IMR-90 (cell line): ENCODE measurements around the gene ZNF771. TPM values are rescaled to one million over a fixed set of nuclear protein-coding genes. Genes with fewer than 3 reads are reported as not detected.

ENCODE experiments used
- ATAC-seq: fragments of 200-7000 bp; cut with Tn5 transposase; 2 replicates; pipeline ENCODE4 v1.9.1; 2020; ENCODE audit warnings: low read depth, mild to moderate bottlenecking, moderate library complexity
- BruUV-seq: library from RNA; stranded (reverse); fragments of 400-500 nt; replicated peaks from 2 replicates; lab custom pipeline; 2021; lab: Mats Ljungman, UMichigan
- CTCF ChIA-PET: fragments of 300-600 bp; formaldehyde crosslinking; extraction: SDS; loops from one replicate; lab custom pipeline; 2021; ENCODE audit warnings: antibody characterized with exemption; lab: Yijun Ruan, JAX
- POLR2A ChIA-PET: fragments of 300-600 bp; sonication (Branson Sonifier 250); formaldehyde crosslinking; loops from one replicate; lab custom pipeline; 2022; ENCODE audit warnings: antibody characterized with exemption; ENCODE audit not compliant: unreplicated experiment; lab: Charles Lee
- DNase-seq: peaks from one replicate; pipeline ENCODE4 v3.0.0; 2013
- H2AFZ ChIP-seq: replicated peaks from 2 replicates; pipeline ENCODE3; 2013; ENCODE audit warnings: low read length, mild to moderate bottlenecking; ENCODE audit not compliant: poor library complexity
- H2AK5ac ChIP-seq: 2 replicates; pipeline ENCODE4 v1.6.1; 2013; ENCODE audit warnings: low read depth, low read length, inconsistent platforms
- H2AK9ac ChIP-seq: replicated peaks from 2 replicates; pipeline ENCODE3; 2013; ENCODE audit warnings: mild to moderate bottlenecking, low read depth, low read length, moderate library complexity; ENCODE audit not compliant: poor library complexity
- H2BK120ac ChIP-seq: 2 replicates; pipeline ENCODE4 v1.6.1; 2013; ENCODE audit warnings: low read depth, low read length, inconsistent platforms
- H2BK15ac ChIP-seq: 3 replicates; pipeline ENCODE4 v1.6.1; 2013; ENCODE audit warnings: low read depth, low read length, inconsistent platforms
- H2BK20ac ChIP-seq: 2 replicates; pipeline ENCODE4 v1.6.1; 2013; ENCODE audit warnings: low read depth, mild to moderate bottlenecking, inconsistent platforms, low read length, moderate library complexity
- H2BK5ac ChIP-seq: 2 replicates; pipeline ENCODE4 v1.6.1; 2013; ENCODE audit warnings: mild to moderate bottlenecking, low read depth, low read length, inconsistent platforms; ENCODE audit not compliant: poor library complexity, severe bottlenecking
- H3K14ac ChIP-seq: replicated peaks from 2 replicates; pipeline ENCODE4 v1.6.1; 2013; ENCODE audit warnings: low read depth, low read length, inconsistent platforms
- H3K18ac ChIP-seq: 2 replicates; pipeline ENCODE4 v1.6.1; 2013; ENCODE audit warnings: low read depth, low read length, control low read depth
- H3K23ac ChIP-seq: 2 replicates; pipeline ENCODE4 v1.6.1; 2013; ENCODE audit warnings: low read depth, low read length, inconsistent platforms
- H3K27ac ChIP-seq: 2 replicates; pipeline ENCODE4 v1.5.1; 2013; ENCODE audit warnings: mild to moderate bottlenecking, control low read depth, low read length; ENCODE audit not compliant: insufficient read depth
- H3K27me3 ChIP-seq: 2 replicates; pipeline ENCODE4 v1.6.1; 2013; ENCODE audit warnings: low read length; ENCODE audit not compliant: control insufficient read depth, insufficient read depth
- H3K36me3 ChIP-seq: 2 replicates; pipeline ENCODE4 v1.6.1; 2013; ENCODE audit warnings: low read length, mixed read lengths; ENCODE audit not compliant: control insufficient read depth, insufficient read depth
- H3K4ac ChIP-seq: 2 replicates; pipeline ENCODE4 v1.6.1; 2013; ENCODE audit warnings: low read depth, low read length, inconsistent platforms
- H3K4me1 ChIP-seq: 2 replicates; pipeline ENCODE4 v1.6.1; 2013; ENCODE audit warnings: low read length, mixed read lengths; ENCODE audit not compliant: control insufficient read depth, insufficient read depth
- H3K4me2 ChIP-seq: 2 replicates; pipeline ENCODE4 v1.6.1; 2013; ENCODE audit warnings: low read depth, mild to moderate bottlenecking, control low read depth, low read length, moderate library complexity
- H3K4me3 ChIP-seq: 2 replicates; pipeline ENCODE4 v1.5.1; 2013; ENCODE audit warnings: low read depth, mild to moderate bottlenecking, control low read depth, low read length, moderate library complexity; ENCODE audit not compliant: insufficient read depth
- H3K56ac ChIP-seq: 2 replicates; pipeline ENCODE4 v1.6.1; 2013; ENCODE audit warnings: low read length, inconsistent platforms; ENCODE audit not compliant: insufficient read depth; ENCODE audit errors: extremely low read depth
- H3K79me1 ChIP-seq, 2 experiments: 2 replicates each; pipeline ENCODE4 v1.6.1; 2013; ENCODE audit warnings: low read length in 2 of 2, inconsistent platforms in 1 of 2, low read depth in 1 of 2
- H3K9ac ChIP-seq: 2 replicates; pipeline ENCODE4 v1.6.1; 2013; ENCODE audit warnings: low read depth, low read length, control low read depth
- H3K9me1 ChIP-seq: 2 replicates; pipeline ENCODE4 v1.6.1; 2013; ENCODE audit warnings: low read length, inconsistent platforms; ENCODE audit not compliant: insufficient read depth
- H3K9me3 ChIP-seq: 2 replicates; pipeline ENCODE4 v1.6.1; 2013; ENCODE audit warnings: low read length; ENCODE audit not compliant: control insufficient read depth, insufficient read depth
- H4K20me1 ChIP-seq: 2 replicates; pipeline ENCODE4 v1.6.1; 2013; ENCODE audit warnings: low read length, inconsistent platforms; ENCODE audit not compliant: insufficient read depth
- H4K5ac ChIP-seq: 2 replicates; pipeline ENCODE4 v1.6.1; 2013; ENCODE audit warnings: mild to moderate bottlenecking, low read depth, low read length, control low read depth
- H4K8ac ChIP-seq, 2 experiments: 2 replicates each; pipeline ENCODE4 v1.6.1; 2013; ENCODE audit warnings: low read depth in 2 of 2, low read length in 2 of 2, control low read depth in 1 of 2, inconsistent platforms in 1 of 2
- H4K91ac ChIP-seq: 2 replicates; pipeline ENCODE4 v1.6.1; 2013; ENCODE audit warnings: low read depth, low read length, inconsistent platforms; ENCODE audit not compliant: insufficient read depth
- CEBPB ChIP-seq: IDR thresholded peaks from 2 replicates; pipeline ENCODE4 v1.6.1; 2012; ENCODE audit warnings: low read depth, low read length, improper control_type of control experiment
- CHD1 ChIP-seq: IDR thresholded peaks from 2 replicates; pipeline ENCODE4 v1.6.1; 2012; ENCODE audit warnings: low read depth, low read length, improper control_type of control experiment
- CTCF ChIP-seq: conservative IDR thresholded peaks from 2 replicates; pipeline ENCODE4 v1.5.1; 2012; ENCODE audit warnings: mild to moderate bottlenecking, low read depth, low read length, improper control_type of control experiment
- FOS ChIP-seq: fragments of 150-350 bp; IDR thresholded peaks from 2 replicates; pipeline ENCODE4 v1.6.1; 2016; ENCODE audit warnings: low read depth, low read length
- MAZ ChIP-seq: IDR thresholded peaks from 2 replicates; pipeline ENCODE4 v1.6.1; 2012; ENCODE audit warnings: low read depth, mild to moderate bottlenecking, low read length, improper control_type of control experiment, moderate library complexity, borderline replicate concordance
- POLR2A ChIP-seq: IDR thresholded peaks from 2 replicates; pipeline ENCODE4 v1.6.1; 2012; ENCODE audit warnings: mild to moderate bottlenecking, low read depth, low read length
- RAD21 ChIP-seq: IDR thresholded peaks from 2 replicates; pipeline ENCODE4 v1.6.1; 2012; ENCODE audit warnings: low read length, improper control_type of control experiment
- RCOR1 ChIP-seq: IDR thresholded peaks from 2 replicates; pipeline ENCODE4 v1.6.1; 2012; ENCODE audit warnings: mild to moderate bottlenecking, low read length, improper control_type of control experiment; ENCODE audit not compliant: insufficient replicate concordance
- WGBS, 2 experiments: methylation state at CpG; one replicate each; pipeline versions ENCODE4 v1.1.5 to v1.1.7; 2013; ENCODE audit warnings: missing lambda C conversion rate in 2 of 2; ENCODE audit not compliant: insufficient read length in 1 of 2; ENCODE audit errors: extremely low coverage in 2 of 2; 5-methylcytosine and 5-hydroxymethylcytosine counted together
- dilution Hi-C: fragments of 300-500 bp; cut with HindIII; formaldehyde crosslinking; loops from one replicate; pipeline ENCODE4 v1.14.3; 2018; ENCODE audit warnings: low sequenced_read_pairs; ENCODE audit not compliant: unreplicated experiment
- in situ Hi-C: fragments of 300-500 bp; cut with MboI; formaldehyde crosslinking; loops from 3 replicates; pipeline ENCODE4 v1.14.3; 2019; ENCODE audit warnings: low sequenced_read_pairs, inconsistent platforms, mixed read lengths
- intact Hi-C: fragments of 100-400 bp; cut with micrococcal nuclease; formaldehyde crosslinking; loops from 2 replicates; pipeline ENCODE4 v1.10.0; 2022
- polyA plus RNA-seq, 3 experiments: library from polyadenylated mRNA; depleted of rRNA; stranded (reverse); fragments of >200 nt; gene quantifications; 2 replicates each; pipeline ENCODE4 v1.2.3, GENCODE V29; 2012; ENCODE audit warnings: low replicate concordance in 1 of 3
- total RNA-seq: library from RNA; depleted of rRNA; stranded (reverse); fragments of >200 nt; gene quantifications from 2 replicates; pipeline ENCODE4 v1.2.3, GENCODE V29; 2012

The ZNF771 gene
- total and polyA plus RNA-seq, 2 of the 4 experiments (the other 2 are of a cell fraction) = 5.2 to 10.9 TPM

GRCh38 chr16:30376461-30376902 lies 30.9 kb upstream of the ZNF771 start:
- intact Hi-C loops (no loop called here), in situ Hi-C loops (no loop called here), dilution Hi-C loops (no loop called here)
- CTCF ChIA-PET = no interaction called here
- peak overlapping the region; percentile 43; the same call in 1 of the 2 replicates for H2AK5ac ChIP-seq
- BruUV-seq = no TSS peak
- no peak overlapping the region for H3K18ac ChIP-seq
- H4K91ac ChIP-seq = no peak overlapping the region
- no peak overlapping the region for H3K9ac ChIP-seq
- H4K20me1 ChIP-seq = peaks cover 10% of the 10 kb centered on the region
- H3K36me3 ChIP-seq = no peaks in the 10 kb centered on the region
- H3K4me3 ChIP-seq = no peak overlapping the region
- ATAC-seq (no peak), DNase-seq (no peak)
- no peak overlapping the region for H3K14ac ChIP-seq
- H3K23ac ChIP-seq = no peak overlapping the region
- no peak overlapping the region for H2BK15ac ChIP-seq
- H3K27me3 ChIP-seq = no peaks in the 10 kb centered on the region
- TF ChIP-seq RAD21 (no peak), POLR2A (no peak), CHD1 (no peak), MAZ (no peak), FOS (no peak), CTCF (no peak), RCOR1 (no peak), CEBPB (no peak)
- H2AFZ ChIP-seq = peak overlapping the region; percentile 58
- no peak overlapping the region for H4K5ac ChIP-seq
- 0 out of 4 replicates have a peak overlapping the region, but pooled peaks of 1 of the 2 experiments have one; percentile 37 for H4K8ac ChIP-seq
- peaks cover 21% of the 10 kb centered on the region for H3K9me1 ChIP-seq
- H3K4me1 ChIP-seq = peaks cover 7% of the 10 kb centered on the region
- H3K9me3 ChIP-seq = no peaks in the 10 kb centered on the region
- no peak overlapping the region for H2BK5ac ChIP-seq
- H2AK9ac ChIP-seq = peak overlapping the region; percentile 28
- H3K27ac ChIP-seq = no peak overlapping the region
- H2BK120ac ChIP-seq = no peak overlapping the region
- H3K4me2 ChIP-seq = no peak overlapping the region
- WGBS, 2 experiments = no CpG with 5 or more reads among the region's 8 CpGs
- H2BK20ac ChIP-seq = no peak overlapping the region
- H3K4ac ChIP-seq = no peak overlapping the region
- no peak overlapping the region for H3K56ac ChIP-seq
- H3K79me1 ChIP-seq = peaks cover 5 to 35% of the 10 kb centered on the region in 2 experiments
- POLR2A ChIA-PET = no interaction called here
